GM23338 (cell line): ENCODE data around the gene ATRIP. TPM values are rescaled to one million over a fixed set of nuclear protein-coding genes. Genes with fewer than 3 reads are reported as not detected.

Source experiments
- ATAC-seq: fragments of 200-7000 bp; cut with Tn5 transposase; 3 replicates; pipeline ENCODE4 v1.9.1; 2020
- DNase-seq: peaks from one replicate; pipeline ENCODE4 v3.0.0-alpha.2; 2015; ENCODE audit warnings: low spot score
- H2AFZ ChIP-seq: fragments of 200-600 bp; sonication (generic); 2 replicates; pipeline ENCODE4 v1.8.0; 2016; ENCODE audit warnings: antibody characterized with exemption, mild to moderate bottlenecking, moderate library complexity
- H3F3A ChIP-seq: fragments of 200-600 bp; sonication (generic); replicated peaks from 2 replicates; pipeline ENCODE4 v1.8.0; 2017; ENCODE audit warnings: antibody characterized with exemption, mixed run types, low read depth
- H3K27ac ChIP-seq: fragments of 200-600 bp; sonication (generic); 2 replicates; pipeline ENCODE4 v1.6.1; 2016; ENCODE audit warnings: low read depth
- H3K27me3 ChIP-seq: fragments of 200-600 bp; sonication (generic); 2 replicates; pipeline ENCODE4 v1.8.0; 2016; ENCODE audit warnings: mild to moderate bottlenecking, mixed run types, moderate library complexity; ENCODE audit not compliant: insufficient read depth
- H3K36me3 ChIP-seq: fragments of 200-600 bp; sonication (generic); 2 replicates; pipeline ENCODE4 v1.8.0; 2016; ENCODE audit warnings: mild to moderate bottlenecking; ENCODE audit not compliant: insufficient read depth
- H3K4me1 ChIP-seq: fragments of 200-600 bp; sonication (generic); 2 replicates; pipeline ENCODE4 v1.8.0; 2016; ENCODE audit warnings: mild to moderate bottlenecking, moderate library complexity; ENCODE audit not compliant: insufficient read depth
- H3K4me2 ChIP-seq: fragments of 200-600 bp; sonication (generic); 2 replicates; pipeline ENCODE4 v1.7.1; 2017; ENCODE audit warnings: mixed run types
- H3K4me3 ChIP-seq: fragments of 200-600 bp; sonication (generic); 2 replicates; pipeline ENCODE4 v1.6.1; 2016; ENCODE audit warnings: mixed run types
- H3K79me2 ChIP-seq: fragments of 200-600 bp; sonication (generic); replicated peaks from 2 replicates; pipeline ENCODE4 v1.8.0; 2017; ENCODE audit warnings: mild to moderate bottlenecking; ENCODE audit not compliant: insufficient read depth
- H3K9me2 ChIP-seq: fragments of 200-600 bp; sonication (generic); 2 replicates; pipeline ENCODE4 v1.8.0; 2017; ENCODE audit not compliant: insufficient read depth
- H4K20me1 ChIP-seq: fragments of 200-600 bp; sonication (generic); replicated peaks from 2 replicates; pipeline ENCODE4 v1.8.0; 2017; ENCODE audit warnings: mild to moderate bottlenecking; ENCODE audit not compliant: insufficient read depth
- H3K27ac Mint-ChIP-seq: 2 replicates; pipeline ENCODE4 v1.8.0; 2020; ENCODE audit warnings: inconsistent platforms, mild to moderate bottlenecking, moderate library complexity, mixed read lengths
- H3K27me3 Mint-ChIP-seq: 3 replicates; pipeline ENCODE4 v1.8.0; 2022; ENCODE audit warnings: low read depth, mild to moderate bottlenecking, moderate library complexity, mixed read lengths, inconsistent platforms; ENCODE audit not compliant: insufficient read depth, poor library complexity
- H3K36me3 Mint-ChIP-seq: 3 replicates; pipeline ENCODE4 v1.8.0; 2021; ENCODE audit warnings: low read depth, mild to moderate bottlenecking, inconsistent platforms, moderate library complexity, mixed read lengths
- H3K4me1 Mint-ChIP-seq: 3 replicates; pipeline ENCODE4 v1.8.0; 2020; ENCODE audit warnings: mild to moderate bottlenecking, inconsistent platforms, mixed read lengths
- H3K4me3 Mint-ChIP-seq: 3 replicates; pipeline ENCODE4 v1.8.0; 2021; ENCODE audit warnings: moderate library complexity, mild to moderate bottlenecking, inconsistent platforms, mixed read lengths
- H3K9me3 Mint-ChIP-seq: 3 replicates; pipeline ENCODE4 v1.8.0; 2020; ENCODE audit warnings: moderate library complexity, mild to moderate bottlenecking, inconsistent platforms, mixed read lengths
- CREB1 ChIP-seq: fragments of 250-450 bp; sonication (Bioruptor Pico); IDR thresholded peaks from 2 replicates; pipeline ENCODE4 v1.5.0; 2020; ENCODE audit warnings: low read depth, mild to moderate bottlenecking, moderate library complexity
- ETS1 ChIP-seq: IDR thresholded peaks from 2 replicates; pipeline ENCODE4 v1.6.1; 2016; ENCODE audit warnings: antibody characterized with exemption
- EZH2 ChIP-seq: fragments of 200-600 bp; sonication (generic); IDR thresholded peaks from one replicate; pipeline ENCODE4 v1.8.0; 2017; ENCODE audit warnings: antibody characterized with exemption, mild to moderate bottlenecking, low read depth; ENCODE audit not compliant: unreplicated experiment
- EZH2phosphoT487 ChIP-seq: fragments of 200-600 bp; sonication (generic); IDR thresholded peaks from one replicate; pipeline ENCODE4 v1.8.1; 2018; ENCODE audit warnings: antibody characterized with exemption; ENCODE audit not compliant: unreplicated experiment
- JUNB ChIP-seq: IDR thresholded peaks from one replicate; pipeline ENCODE4 v1.6.1; 2016; ENCODE audit warnings: antibody characterized with exemption; ENCODE audit not compliant: unreplicated experiment
- POLR2AphosphoS5 ChIP-seq: IDR thresholded peaks from 2 replicates; pipeline ENCODE4 v1.6.1; 2016; ENCODE audit warnings: antibody characterized with exemption, low read depth
- REST ChIP-seq: IDR thresholded peaks from one replicate; pipeline ENCODE4 v1.6.1; 2018; ENCODE audit warnings: antibody characterized with exemption; ENCODE audit not compliant: unreplicated experiment
- STAT1 ChIP-seq: IDR thresholded peaks from one replicate; pipeline ENCODE4 v1.6.1; 2016; ENCODE audit warnings: antibody characterized with exemption; ENCODE audit not compliant: unreplicated experiment
- ZNF331 ChIP-seq: fragments of 250-450 bp; sonication (Bioruptor Pico); IDR thresholded peaks from 2 replicates; pipeline ENCODE4 v1.5.0; 2020; ENCODE audit warnings: low read depth, mild to moderate bottlenecking, moderate library complexity
- ZNF462 ChIP-seq: fragments of 250-450 bp; sonication (Bioruptor Pico); IDR thresholded peaks from 2 replicates; pipeline ENCODE4 v1.5.0; 2020; ENCODE audit warnings: mild to moderate bottlenecking, moderate library complexity
- polyA plus RNA-seq: library from polyadenylated mRNA; unstranded; fragments of >200 nt; fragmentation: Nextera tagmentation; extraction: Ambion mirVana; gene quantifications from 2 replicates; pipeline ENCODE4 v1.2.1, GENCODE V29; 2016
- total RNA-seq: library from RNA; depleted of rRNA; stranded (reverse); fragments of >200 nt; shearing (Covaris generic); gene quantifications from 2 replicates; pipeline ENCODE4 v1.2.3, GENCODE V29; 2014

Gene ATRIP
- total and polyA plus RNA-seq, 2 experiments from 2014 or later = 5.8 to 17.3 TPM

GRCh38 chr3:48472673-48472922, 26.1 kb downstream of the ATRIP start (continued):
- TF ChIP-seq ETS1 = no peak
- TF ChIP-seq CREB1 = no peak
- no peak for TF ChIP-seq REST

- H3K79me2 ChIP-seq = peaks cover 24% of the 10 kb centered on the region
- H3K4me3 Mint-ChIP-seq = peak overlapping the region; percentile 91
- H3K27ac Mint-ChIP-seq = peak overlapping the region; percentile 99
- H3F3A ChIP-seq = peaks cover 11% of the 10 kb centered on the region; the same call in 1 of the 2 replicates
- 0 out of 2 replicates have a peak, but pooled peaks cover 2% of the 10 kb centered on the region for H3K36me3 ChIP-seq
- H3K27me3 ChIP-seq = no peaks in the 10 kb centered on the region
- peak overlapping the region; percentile 98 for H3K27ac ChIP-seq
- no peaks in the 10 kb centered on the region for H4K20me1 ChIP-seq
- peaks cover 33% of the 10 kb centered on the region for H3K4me1 Mint-ChIP-seq
- no peaks in the 10 kb centered on the region for H3K9me2 ChIP-seq
- DNase-seq (peak; percentile 99), ATAC-seq (peak; percentile 76)
- H3K27me3 Mint-ChIP-seq = peaks cover 28% of the 10 kb centered on the region
- peak overlapping the region; percentile 60 for H3K4me3 ChIP-seq
- no peak overlapping the region; the same call in 1 of the 2 replicates for H2AFZ ChIP-seq
- peak overlapping the region; percentile 78 for H3K4me2 ChIP-seq
- peaks cover 24% of the 10 kb centered on the region for H3K36me3 Mint-ChIP-seq
- H3K9me3 Mint-ChIP-seq = peaks cover 4% of the 10 kb centered on the region
- H3K4me1 ChIP-seq = peaks cover 26% of the 10 kb centered on the region
- TF ChIP-seq CREB1 (peak; percentile 90), JUNB (no peak), ZNF462 (CRISPR knock-in tag) (peak; percentile 90), REST (no peak), STAT1 (no peak), POLR2AphosphoS5 (peak; percentile 50), EZH2 (no peak), ZNF331 (CRISPR knock-in tag) (no peak), EZH2phosphoT487 (no peak)
Observed at GRCh38 chr3:48472923-48473616, 26.5 kb downstream of the ATRIP start.
